HG03103 (cell line): ENCODE data around the gene ID3.

ENCODE experiments used
- ATAC-seq: cut with Tn5 transposase; IDR thresholded peaks from one replicate; pipeline ENCODE4 v1.9.1; 2021; ENCODE audit warnings: low read depth; ENCODE audit not compliant: unreplicated experiment

Gene ID3

DNA sequence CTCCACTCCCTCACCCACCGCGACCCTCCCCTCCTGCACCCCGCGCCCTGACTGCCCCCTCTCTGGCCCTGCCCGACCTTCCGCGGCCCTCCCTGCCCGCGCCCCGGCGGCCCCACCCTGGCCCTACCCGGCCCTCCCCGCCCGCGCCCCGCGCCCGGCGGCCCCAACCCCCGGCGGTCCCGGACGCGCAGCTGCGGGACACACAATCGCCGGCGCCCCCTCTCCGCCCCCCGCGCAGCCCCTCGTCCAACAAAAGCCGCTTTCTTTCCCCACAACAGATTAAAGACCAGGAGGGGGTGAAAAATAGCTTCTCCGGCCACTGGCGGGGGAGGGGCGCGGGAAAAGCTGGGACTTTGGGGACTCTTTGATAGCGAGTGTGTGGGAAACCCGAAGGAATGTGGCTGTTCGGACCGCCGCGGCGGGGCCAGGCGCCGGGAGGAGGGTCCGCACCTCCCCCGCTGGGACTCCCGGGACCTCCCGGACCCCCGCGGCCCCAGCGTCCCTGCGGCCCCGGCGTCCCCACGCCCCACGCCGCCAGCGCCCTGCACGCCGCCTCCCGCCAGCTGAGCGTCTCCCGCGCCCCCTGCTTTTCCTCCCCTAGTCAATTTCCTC, 8.8 kb upstream of the ID3 start:
- no peak for ATAC-seq

DNA sequence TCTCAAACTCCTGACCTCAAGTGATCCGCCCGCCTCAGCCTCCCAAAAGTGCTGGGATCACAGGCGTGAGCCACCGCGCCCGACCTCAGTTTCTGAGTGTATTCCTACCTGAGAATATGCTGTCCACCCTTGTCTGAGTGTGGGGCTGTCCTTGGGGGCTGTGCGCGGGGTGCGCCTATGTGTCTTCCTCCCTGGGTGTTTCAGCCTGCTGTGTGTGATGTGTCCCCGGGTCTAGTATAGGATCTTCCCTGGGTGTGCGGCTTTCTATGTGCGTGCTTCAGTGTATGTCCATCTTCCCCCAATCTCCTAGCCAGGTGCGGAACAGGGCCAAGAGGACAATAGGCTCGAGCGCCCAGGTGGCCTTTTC, 8.3 kb upstream of the ID3 start:
- ATAC-seq: no peak

DNA sequence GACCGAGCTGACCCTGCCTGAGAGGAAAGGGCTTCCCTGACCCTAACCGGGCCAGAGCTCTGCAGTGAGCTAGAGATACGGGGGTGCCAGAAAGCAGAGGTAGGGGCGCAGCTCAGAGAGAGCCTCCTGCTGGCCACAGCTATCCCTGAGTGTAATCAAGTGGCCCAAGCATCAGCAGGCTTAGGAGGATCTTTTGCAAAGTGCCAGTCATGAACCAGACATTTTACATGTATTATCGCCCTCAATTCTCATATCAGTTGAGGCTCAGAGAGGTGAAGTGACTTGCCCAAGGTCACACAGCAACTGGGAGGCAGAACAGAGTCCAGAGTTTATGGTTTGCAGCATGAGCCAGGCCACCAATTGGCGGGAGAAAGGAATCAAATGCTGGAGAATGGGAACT, 7.0 kb upstream of the ID3 start:
- no peak for ATAC-seq

DNA sequence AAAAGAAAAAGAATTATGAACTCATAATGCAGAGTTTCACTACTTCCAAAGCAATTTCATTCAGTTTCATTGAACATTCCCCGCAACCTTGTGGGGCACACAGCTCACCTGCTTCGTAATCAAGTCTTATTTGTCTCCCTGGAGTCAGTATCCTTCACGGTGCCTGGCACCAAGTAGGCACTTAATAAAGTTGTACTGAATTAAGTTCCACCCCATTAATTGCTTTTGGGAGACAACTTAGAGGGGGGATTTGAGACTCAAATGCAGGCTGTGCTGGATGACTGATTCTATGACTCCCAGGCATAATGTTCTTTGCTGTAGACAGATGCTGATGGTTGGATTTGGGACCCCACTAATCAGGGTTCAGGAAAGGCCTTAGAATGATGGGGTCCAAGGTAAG, 6.5 kb upstream of the ID3 start:
- no peak for ATAC-seq

DNA sequence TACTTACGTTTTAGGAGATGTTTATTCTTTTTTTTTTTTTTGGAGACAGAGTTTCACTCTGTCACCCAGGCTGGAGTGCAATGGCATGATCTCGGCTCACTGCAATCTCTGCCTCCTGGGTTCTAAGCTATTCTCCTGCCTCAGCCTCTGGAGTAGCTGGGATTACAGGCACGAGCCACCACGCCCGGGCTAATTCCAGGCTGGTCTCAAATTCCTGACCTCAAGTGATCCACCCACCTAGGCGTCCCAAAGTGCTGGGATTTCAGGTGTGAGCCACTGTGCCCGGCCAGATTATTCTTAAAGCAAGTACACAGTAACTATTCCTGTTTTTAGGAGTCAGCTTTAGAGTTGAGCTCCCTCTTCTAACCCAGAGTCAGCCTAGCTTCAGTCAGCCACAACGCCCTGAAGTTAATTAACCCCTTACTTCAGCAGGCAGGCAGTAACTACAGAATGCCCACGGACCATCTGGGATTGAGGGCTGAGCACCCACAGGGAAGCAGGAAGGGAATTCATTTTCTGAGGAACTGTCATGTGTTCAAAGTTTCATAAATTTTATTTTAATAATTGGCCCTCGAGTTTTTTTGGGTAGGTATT, 5.3 kb upstream of the ID3 start:
- no peak for ATAC-seq

GRCh38 chr1:23563755-23564374, 4.6 kb upstream of the ID3 start:
- no peak for ATAC-seq

DNA sequence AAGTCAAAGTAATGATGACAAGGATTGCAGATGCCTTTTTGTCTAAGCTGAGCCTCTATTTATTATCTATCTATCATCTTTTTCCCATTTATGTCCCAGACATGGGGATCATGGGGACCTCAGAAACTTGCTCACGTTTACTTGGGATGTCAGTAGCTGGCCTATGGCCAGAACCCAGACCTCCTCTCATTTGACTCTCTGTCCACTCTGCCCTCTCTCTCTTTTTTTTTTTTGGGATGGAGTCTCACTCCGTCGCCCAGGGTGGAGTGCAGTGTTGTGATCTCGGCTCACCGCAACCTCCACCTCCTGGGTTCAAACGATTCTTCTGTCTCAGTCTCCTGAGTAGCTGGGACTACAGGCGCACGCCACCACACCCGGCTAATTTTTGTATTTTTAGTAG, 3.7 kb upstream of the ID3 start:
- ATAC-seq: no peak

- ATAC-seq: no peak
These were observed 3.0 kb upstream of the ID3 start for GRCh38 chr1:23562137-23562876.

- no peak for ATAC-seq
These were observed 2.5 kb upstream of the ID3 start for GRCh38 chr1:23561813-23562100.

- no peak for ATAC-seq
These were observed 1.9 kb upstream of the ID3 start for GRCh38 chr1:23561076-23561812.

DNA sequence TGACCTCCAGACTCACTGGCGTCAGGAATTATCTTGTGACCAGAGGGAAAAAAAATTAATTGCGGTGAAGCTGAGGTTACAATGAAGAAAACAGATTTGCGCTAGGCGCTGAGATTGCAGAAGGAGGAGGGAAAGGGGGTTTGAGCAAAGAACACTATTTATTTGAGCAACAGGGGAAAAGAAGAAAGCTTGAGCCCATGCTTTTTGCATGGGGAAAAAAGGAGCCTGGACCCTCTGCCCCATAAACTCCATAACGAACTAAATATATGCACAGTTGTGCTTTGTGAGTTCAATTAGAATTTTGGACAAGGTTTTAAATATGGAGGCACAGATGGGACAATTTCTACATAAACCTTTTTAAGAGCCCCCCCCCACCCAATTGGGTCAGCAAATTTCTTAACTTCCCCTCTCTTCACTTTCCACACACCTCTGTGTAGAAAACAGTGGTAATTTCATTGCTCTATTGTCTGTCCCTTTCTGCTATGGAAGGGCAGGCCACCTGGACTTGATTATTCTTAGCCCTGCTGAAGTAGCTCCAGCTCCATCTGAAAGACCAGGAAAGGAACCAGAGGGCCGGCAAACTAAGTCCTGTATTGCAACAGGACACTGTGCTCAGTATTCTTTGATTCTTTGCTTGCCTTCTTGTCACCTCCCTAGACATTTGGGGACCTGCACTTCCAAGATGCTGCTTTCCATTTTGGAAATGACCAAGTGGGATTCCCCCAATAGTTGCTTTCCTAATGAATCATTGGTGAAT, 862 bp upstream of the ID3 start:
- ATAC-seq: no peak

DNA sequence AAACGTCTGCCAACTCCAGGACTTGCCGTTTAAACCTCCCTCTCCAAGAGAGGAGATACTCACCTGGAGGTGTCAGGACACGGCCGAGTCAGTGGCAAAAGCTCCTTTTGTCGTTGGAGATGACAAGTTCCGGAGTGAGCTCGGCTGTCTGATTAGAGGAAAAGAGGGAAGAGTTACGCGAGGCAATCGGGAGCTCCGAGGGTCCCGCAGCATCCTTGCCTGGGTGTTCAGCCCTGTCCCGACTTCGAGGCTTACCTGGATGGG, 497 bp downstream of the ID3 start:
- ATAC-seq: no peak

GRCh38 chr1:23558140-23558871, 995 bp downstream of the ID3 start:
- ATAC-seq: no peak

DNA sequence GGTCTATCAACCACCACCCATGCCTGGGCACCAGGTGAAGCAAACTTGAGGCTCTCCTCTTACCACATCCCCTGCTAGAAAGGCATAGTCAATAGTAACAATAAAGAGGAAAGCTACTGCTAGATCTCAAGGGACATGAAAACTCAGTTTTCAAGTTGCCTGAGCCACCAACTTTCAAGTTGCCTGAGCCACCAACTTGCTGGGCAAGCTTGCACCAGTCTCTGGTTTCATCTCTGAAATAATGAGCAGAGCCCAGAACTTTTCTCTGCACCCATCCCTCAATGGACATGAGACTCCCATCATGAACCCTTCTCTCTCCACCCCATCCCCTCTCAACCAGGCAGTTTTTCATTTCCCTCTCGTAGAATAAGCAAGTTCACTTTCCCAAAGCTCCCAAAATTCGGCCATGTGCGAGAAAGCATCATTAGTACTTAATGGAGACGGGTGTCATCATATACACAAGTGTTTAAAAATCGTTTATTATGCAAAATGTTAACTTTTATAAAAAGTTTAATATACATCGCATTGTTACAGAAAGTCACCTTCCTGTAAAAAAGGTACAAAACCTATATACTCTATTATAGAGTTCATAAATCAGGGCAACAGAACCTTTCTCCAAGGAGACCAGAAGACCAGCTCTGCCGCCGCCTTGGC, 1.7 kb downstream of the ID3 start:
- no peak for ATAC-seq

DNA sequence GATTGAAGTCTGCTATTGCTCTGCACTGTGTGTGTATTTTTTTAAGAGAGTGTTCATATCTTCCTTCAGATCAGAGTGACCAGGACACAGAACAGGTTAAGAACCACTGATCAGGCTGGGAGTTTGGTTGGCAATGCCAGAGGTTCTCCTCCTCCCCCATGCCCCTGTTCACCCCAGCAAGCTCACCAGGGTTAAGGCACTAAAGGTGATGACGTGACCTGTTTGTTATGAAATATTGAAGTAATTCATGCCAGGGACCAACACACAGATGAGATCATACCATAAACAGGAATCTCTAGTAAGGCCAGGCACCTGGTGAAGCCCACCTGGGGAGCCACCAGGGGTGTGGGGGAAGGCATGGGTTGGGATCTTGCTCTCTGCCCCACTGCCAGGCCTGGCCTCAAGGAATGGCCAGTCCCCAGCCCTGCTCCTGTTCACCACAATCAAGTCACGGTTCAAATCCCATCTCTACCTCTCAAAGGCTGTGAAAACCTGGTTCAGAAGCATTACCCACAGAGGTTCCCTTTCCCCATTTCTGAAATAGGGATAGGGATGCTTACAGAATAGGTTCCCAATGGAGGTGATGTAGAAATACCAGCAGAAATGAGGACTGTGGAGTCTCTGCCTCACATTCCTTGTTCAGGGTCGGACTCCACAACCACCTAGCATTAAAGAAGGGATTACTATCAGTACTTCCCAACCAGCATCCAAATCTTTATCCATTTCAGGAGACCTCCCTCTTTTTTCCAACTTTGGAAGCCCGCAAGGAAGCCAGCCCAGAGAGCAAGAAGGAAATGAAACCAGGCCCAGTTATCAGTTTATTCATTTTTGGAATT, 2.4 kb downstream of the ID3 start:
- ATAC-seq: no peak

DNA sequence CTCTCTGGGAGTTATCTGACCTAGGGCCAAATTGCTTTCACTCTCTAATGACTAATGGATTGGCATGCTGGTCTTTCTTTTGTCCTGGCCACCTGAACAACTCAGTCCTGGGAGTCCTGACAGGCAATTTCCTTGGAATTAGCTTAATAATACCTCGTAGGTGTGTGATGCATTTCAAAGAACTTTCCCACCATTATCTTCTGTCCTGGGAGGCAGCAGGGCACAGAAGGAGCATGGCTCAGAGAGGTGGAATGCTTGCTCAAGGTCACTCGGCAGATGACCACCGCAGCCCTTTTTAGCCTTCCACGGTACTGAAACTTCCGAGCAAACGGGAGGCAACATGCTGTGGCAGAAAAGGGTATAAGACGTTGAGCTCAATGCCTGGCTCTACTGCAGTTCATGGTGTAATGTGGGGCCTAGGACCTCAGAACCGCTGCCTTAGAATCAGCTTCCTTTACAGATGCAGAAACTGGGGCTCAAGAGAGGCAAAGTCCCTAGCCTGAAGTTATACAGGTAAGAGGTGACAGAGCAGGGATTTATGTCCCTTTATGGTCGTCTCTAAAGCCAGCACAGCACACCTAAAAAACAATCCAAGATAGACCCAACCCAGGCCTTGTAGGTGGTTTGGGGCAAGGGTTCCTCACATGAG, 3.2 kb downstream of the ID3 start:
- ATAC-seq: no peak

GRCh38 chr1:23555270-23555985, 3.9 kb downstream of the ID3 start:
- ATAC-seq: no peak
